ENCODE measurements around the gene FAIM2.

GRCh38 chr12:49832836-49833421, 70.8 kb downstream of the FAIM2 start:
- TF ChIP-seq, protein P1, sequence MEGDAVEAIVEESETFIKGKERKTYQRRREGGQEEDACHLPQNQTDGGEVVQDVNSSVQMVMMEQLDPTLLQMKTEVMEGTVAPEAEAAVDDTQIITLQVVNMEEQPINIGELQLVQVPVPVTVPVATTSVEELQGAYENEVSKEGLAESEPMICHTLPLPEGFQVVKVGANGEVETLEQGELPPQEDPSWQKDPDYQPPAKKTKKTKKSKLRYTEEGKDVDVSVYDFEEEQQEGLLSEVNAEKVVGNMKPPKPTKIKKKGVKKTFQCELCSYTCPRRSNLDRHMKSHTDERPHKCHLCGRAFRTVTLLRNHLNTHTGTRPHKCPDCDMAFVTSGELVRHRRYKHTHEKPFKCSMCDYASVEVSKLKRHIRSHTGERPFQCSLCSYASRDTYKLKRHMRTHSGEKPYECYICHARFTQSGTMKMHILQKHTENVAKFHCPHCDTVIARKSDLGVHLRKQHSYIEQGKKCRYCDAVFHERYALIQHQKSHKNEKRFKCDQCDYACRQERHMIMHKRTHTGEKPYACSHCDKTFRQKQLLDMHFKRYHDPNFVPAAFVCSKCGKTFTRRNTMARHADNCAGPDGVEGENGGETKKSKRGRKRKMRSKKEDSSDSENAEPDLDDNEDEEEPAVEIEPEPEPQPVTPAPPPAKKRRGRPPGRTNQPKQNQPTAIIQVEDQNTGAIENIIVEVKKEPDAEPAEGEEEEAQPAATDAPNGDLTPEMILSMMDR (conservative IDR thresholded peaks at IDR 0.05 in 1 of 2, IDR thresholded peaks at IDR 0.05 in 1 of 2; ENCODE audit: low read depth in 1 of 2, low read length in 2 of 2), result no peak
- TF ChIP-seq EZH2 (IDR thresholded peaks at IDR 0.05; ENCODE audit: low read length, missing control alignments), result no peak

All from fibroblast of lung (primary cell).